GM15510 (cell line): ENCODE results near the gene KCTD5.

ENCODE experiments used
- POLR2A ChIP-seq: IDR thresholded peaks from 3 replicates; pipeline ENCODE4 v1.6.1; 2011; ENCODE audit warnings: borderline replicate concordance; ENCODE audit not compliant: insufficient read length; ENCODE audit errors: extremely low read depth

KCTD5 gene

GRCh38 chr16:2748757-2749455 is 66.6 kb downstream of the KCTD5 start:
- no peak for TF ChIP-seq POLR2A

GRCh38 chr16:2749476-2749875 is 67.2 kb downstream of the KCTD5 start:
- TF ChIP-seq POLR2A = no peak

GRCh38 chr16:2749936-2750335 is 67.6 kb downstream of the KCTD5 start:
- no peak for TF ChIP-seq POLR2A

- no peak for TF ChIP-seq POLR2A
Measured at GRCh38 chr16:2751577-2752034, 69.3 kb downstream of the KCTD5 start.

- peak; percentile 85 for TF ChIP-seq POLR2A
Measured at GRCh38 chr16:2752035-2752849, 69.9 kb downstream of the KCTD5 start, which contains the start of gene SRRM2. SRRM2 (plus strand) TSS chr16:2752638; CDS start chr16:2756365, 3,727 bp downstream.

GRCh38 chr16:2752850-2753732 is 70.8 kb downstream of the KCTD5 start:
- no peak for TF ChIP-seq POLR2A

GRCh38 chr16:2753733-2754020 is 71.4 kb downstream of the KCTD5 start:
- no peak for TF ChIP-seq POLR2A

GRCh38 chr16:2755158-2755557 is 72.8 kb downstream of the KCTD5 start:
- no peak for TF ChIP-seq POLR2A

GRCh38 chr16:2756288-2757015 is 74.1 kb downstream of the KCTD5 start:
- TF ChIP-seq POLR2A = no peak

- TF ChIP-seq POLR2A = no peak
Measured at GRCh38 chr16:2757344-2757743, 75.0 kb downstream of the KCTD5 start.
